Suprapubic skin (tissue), 4 donors: ENCODE measurements around the gene RBM34.

Source experiments
- EP300 ChIP-seq: sonication (generic); formaldehyde crosslinking; IDR thresholded peaks from one replicate; pipeline ENCODE4 v1.6.1; 2017; ENCODE audit warnings: antibody characterized with exemption
- POLR2A ChIP-seq, 2 donors: fragments of 450-650 bp; IDR thresholded peaks; one replicate each; pipeline ENCODE4 v1.6.1; 2017; ENCODE audit warnings: antibody characterized with exemption in 2 of 2, mild to moderate bottlenecking in 2 of 2, moderate library complexity in 2 of 2
- POLR2AphosphoS5 ChIP-seq, 3 donors: sonication (generic); formaldehyde crosslinking; IDR thresholded peaks; one replicate each; pipeline ENCODE4 v1.6.1; 2017; ENCODE audit warnings: antibody characterized with exemption in 3 of 3
- TF ChIP-seq, protein P1 (sequence below), 2 donors: fragments of 200-600 bp in 1 of 2; fragments of 450-650 bp in 1 of 2; sonication (generic) in 1 of 2; IDR thresholded peaks; one replicate each; pipeline ENCODE4 v1.5.1; 2016 to 2019; ENCODE audit warnings: antibody characterized with exemption in 2 of 2, mild to moderate bottlenecking in 1 of 2, moderate library complexity in 1 of 2

DNA sequence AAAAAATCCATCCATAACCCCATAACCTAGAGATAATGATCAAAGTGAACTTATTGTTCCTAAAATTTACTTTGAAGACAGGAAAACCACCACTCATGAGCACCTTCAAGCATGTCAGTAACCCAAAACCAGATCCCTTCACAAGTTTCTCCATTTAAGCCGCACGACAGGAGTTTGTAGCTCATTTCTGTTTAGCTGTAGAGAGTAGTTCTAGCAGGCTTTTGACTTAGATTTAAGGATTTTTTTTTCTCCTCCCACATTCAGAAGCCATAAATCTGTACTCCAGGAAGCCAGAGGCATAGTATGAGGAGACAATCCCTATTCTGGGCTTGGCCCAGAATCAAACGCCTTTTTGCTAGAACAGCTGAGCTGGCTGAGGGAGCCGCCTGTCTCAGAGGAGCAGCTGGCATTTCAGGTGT is 58.0 kb downstream of the RBM34 start:
- TF ChIP-seq, protein P1, sequence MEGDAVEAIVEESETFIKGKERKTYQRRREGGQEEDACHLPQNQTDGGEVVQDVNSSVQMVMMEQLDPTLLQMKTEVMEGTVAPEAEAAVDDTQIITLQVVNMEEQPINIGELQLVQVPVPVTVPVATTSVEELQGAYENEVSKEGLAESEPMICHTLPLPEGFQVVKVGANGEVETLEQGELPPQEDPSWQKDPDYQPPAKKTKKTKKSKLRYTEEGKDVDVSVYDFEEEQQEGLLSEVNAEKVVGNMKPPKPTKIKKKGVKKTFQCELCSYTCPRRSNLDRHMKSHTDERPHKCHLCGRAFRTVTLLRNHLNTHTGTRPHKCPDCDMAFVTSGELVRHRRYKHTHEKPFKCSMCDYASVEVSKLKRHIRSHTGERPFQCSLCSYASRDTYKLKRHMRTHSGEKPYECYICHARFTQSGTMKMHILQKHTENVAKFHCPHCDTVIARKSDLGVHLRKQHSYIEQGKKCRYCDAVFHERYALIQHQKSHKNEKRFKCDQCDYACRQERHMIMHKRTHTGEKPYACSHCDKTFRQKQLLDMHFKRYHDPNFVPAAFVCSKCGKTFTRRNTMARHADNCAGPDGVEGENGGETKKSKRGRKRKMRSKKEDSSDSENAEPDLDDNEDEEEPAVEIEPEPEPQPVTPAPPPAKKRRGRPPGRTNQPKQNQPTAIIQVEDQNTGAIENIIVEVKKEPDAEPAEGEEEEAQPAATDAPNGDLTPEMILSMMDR (IDR thresholded peaks at IDR 0.05): no peak
- TF ChIP-seq POLR2AphosphoS5 (IDR thresholded peaks at IDR 0.05) (no peak), POLR2A (IDR thresholded peaks at IDR 0.05) (no peak), EP300 (no peak)
